Endothelial cell of umbilical vein (primary cell): ENCODE results near the gene COL26A1. TPM values are rescaled to one million over a fixed set of nuclear protein-coding genes. Genes with fewer than 3 reads are reported as not detected.
A peak's percentile ranks its signal among the peaks of the same experiment; 100 is the strongest.

Source experiments
- BruUV-seq: library from RNA; stranded (reverse); fragments of 400-500 nt; replicated peaks from 2 replicates; lab custom pipeline; 2021; lab: Mats Ljungman, UMichigan
- CTCF ChIA-PET: fragments of 300-600, 350-600 bp; sonication (Branson Sonifier 250); formaldehyde crosslinking; loops from one replicate; lab custom pipeline; 2021; ENCODE audit warnings: antibody characterized with exemption, inconsistent platforms; lab: Charles Lee
- POLR2A ChIA-PET: fragments of 300-600, 350-600 bp; sonication (Branson Sonifier 250); formaldehyde crosslinking; loops from one replicate; lab custom pipeline; 2021; ENCODE audit warnings: antibody characterized with exemption, inconsistent platforms; lab: Charles Lee
- DNase-seq: peaks from one replicate; pipeline ENCODE4 v3.0.0-alpha.2; 2011; ENCODE audit warnings: low read depth, low spot score
- FAIRE-seq: peaks from 2 replicates; lab custom pipeline; 2011; peaks lifted over from hg19 to GRCh38; lab: Jason Lieb, UNC
- H2AFZ ChIP-seq: 2 replicates; pipeline ENCODE4 v1.6.0; 2012; ENCODE audit warnings: low read depth, low read length, control low read depth, inconsistent platforms
- H3K27ac ChIP-seq: 2 replicates; pipeline ENCODE4 v1.5.1; 2011; ENCODE audit warnings: low read depth, mild to moderate bottlenecking, control low read depth, low read length, moderate library complexity; ENCODE audit not compliant: insufficient read depth
- H3K27me3 ChIP-seq, 2 experiments: 2 replicates each; pipeline versions ENCODE4 v1.6.0 to v1.6.1; 2011; ENCODE audit warnings: low read length in 2 of 2, mixed read lengths in 1 of 2; ENCODE audit not compliant: control insufficient read depth in 2 of 2, insufficient read depth in 2 of 2
- H3K36me3 ChIP-seq, 2 experiments: 2 replicates in 1 of 2; 3 replicates in 1 of 2; pipeline ENCODE4 v1.5.1; 2011; ENCODE audit warnings: low read length in 2 of 2, mild to moderate bottlenecking in 1 of 2, moderate library complexity in 1 of 2; ENCODE audit not compliant: control insufficient read depth in 2 of 2, insufficient read depth in 2 of 2; ENCODE audit errors: extremely low read depth in 1 of 2
- H3K4me1 ChIP-seq: 3 replicates; pipeline ENCODE4 v1.5.1; 2011; ENCODE audit warnings: mild to moderate bottlenecking, low read length; ENCODE audit not compliant: control insufficient read depth, insufficient read depth; ENCODE audit errors: extremely low read depth
- H3K4me2 ChIP-seq: 2 replicates; pipeline ENCODE4 v1.6.1; 2011; ENCODE audit warnings: low read length, control low read depth, mixed read lengths; ENCODE audit not compliant: insufficient read depth
- H3K4me3 ChIP-seq, 3 experiments: fragments of 200-600 bp in 1 of 3; sonication (generic), shearing (Covaris generic) in 1 of 3; replicated peaks in 1 of 3; 2 replicates each; pipeline ENCODE4 v1.5.1; 2011 to 2016; ENCODE audit warnings: control low read depth in 3 of 3, low read length in 3 of 3, mild to moderate bottlenecking in 2 of 3, inconsistent platforms in 1 of 3, low read depth in 1 of 3, moderate library complexity in 1 of 3; ENCODE audit not compliant: insufficient read depth in 1 of 3
- H3K79me2 ChIP-seq: 2 replicates; pipeline ENCODE4 v1.6.0; 2012; ENCODE audit warnings: low read length, inconsistent platforms; ENCODE audit not compliant: control insufficient read depth, insufficient read depth
- H3K9ac ChIP-seq: replicated peaks from 2 replicates; pipeline ENCODE3; 2011; ENCODE audit warnings: low read length, control low read depth; ENCODE audit not compliant: insufficient read depth; ENCODE audit errors: extremely low read depth
- H3K9me1 ChIP-seq: replicated peaks from 3 replicates; pipeline ENCODE4 v1.6.0; 2011; ENCODE audit warnings: mild to moderate bottlenecking, low read length; ENCODE audit not compliant: control insufficient read depth, insufficient read depth; ENCODE audit errors: extremely low read depth
- H3K9me3 ChIP-seq: replicated peaks from 2 replicates; pipeline ENCODE4 v1.5.1; 2012; ENCODE audit warnings: low read length, inconsistent platforms; ENCODE audit not compliant: control insufficient read depth, insufficient read depth
- H4K20me1 ChIP-seq: replicated peaks from 2 replicates; pipeline ENCODE3; 2011; ENCODE audit warnings: mild to moderate bottlenecking, low read length; ENCODE audit not compliant: control insufficient read depth, insufficient read depth; ENCODE audit errors: extremely low read depth
- CTCF ChIP-seq, 2 donors: IDR thresholded peaks; 1 replicate in 1 of 2; 2 replicates in 1 of 2; pipeline ENCODE4 v1.5.1; 2011; ENCODE audit warnings: low read length in 2 of 2, mild to moderate bottlenecking in 2 of 2, moderate library complexity in 2 of 2, control low read depth in 1 of 2, inconsistent platforms in 1 of 2, low read depth in 1 of 2; ENCODE audit not compliant: insufficient read depth in 1 of 2; ENCODE audit errors: extremely low read depth in 1 of 2
- EZH2 ChIP-seq: IDR thresholded peaks from 2 replicates; pipeline ENCODE4 v1.6.1; 2012; ENCODE audit warnings: borderline replicate concordance, low read depth, mild to moderate bottlenecking, moderate library complexity, low read length, inconsistent platforms; ENCODE audit not compliant: severe bottlenecking
- FOS ChIP-seq: IDR thresholded peaks from 2 replicates; pipeline ENCODE4 v1.6.1; 2011; ENCODE audit warnings: mild to moderate bottlenecking, low read length, moderate library complexity, borderline replicate concordance; ENCODE audit not compliant: insufficient read depth
- GATA2 ChIP-seq: IDR thresholded peaks from 2 replicates; pipeline ENCODE4 v1.7.0; 2011; ENCODE audit warnings: low read depth, mild to moderate bottlenecking, moderate library complexity, mixed read lengths, low read length; ENCODE audit not compliant: insufficient read length, insufficient read depth
- JUN ChIP-seq: IDR thresholded peaks from 2 replicates; pipeline ENCODE4 v1.6.1; 2011; ENCODE audit warnings: borderline replicate concordance, low read depth; ENCODE audit not compliant: insufficient read length, insufficient read depth
- MAX ChIP-seq: IDR thresholded peaks from 2 replicates; pipeline ENCODE4 v1.6.1; 2011; ENCODE audit not compliant: insufficient read depth, insufficient read length
- MYC ChIP-seq: IDR thresholded peaks from one replicate; pipeline ENCODE4 v1.6.1; 2011; ENCODE audit warnings: mild to moderate bottlenecking, low read depth, low read length
- POLR2A ChIP-seq: IDR thresholded peaks from 2 replicates; pipeline ENCODE4 v1.6.1; 2012; ENCODE audit warnings: low read depth, mild to moderate bottlenecking, control low read depth, low read length
- POLR2AphosphoS5 ChIP-seq: IDR thresholded peaks from 2 replicates; pipeline ENCODE4 v1.6.1; 2012; ENCODE audit warnings: low read depth, mild to moderate bottlenecking, control low read depth, low read length, moderate library complexity; ENCODE audit not compliant: insufficient read depth
- dilution Hi-C: fragments of 300-500 bp; cut with MboI; formaldehyde crosslinking; loops from one replicate; pipeline ENCODE4 v1.15.0; 2019; ENCODE audit warnings: low sequenced_read_pairs; ENCODE audit not compliant: extremely low pct_ligation_motif_present
- intact Hi-C: fragments of 100-400 bp; cut with micrococcal nuclease; formaldehyde crosslinking; loops from one replicate; pipeline ENCODE4 v1.10.0; 2022
- polyA plus RNA-seq, 4 experiments: library from polyadenylated mRNA; depleted of rRNA in 3 of 4; stranded (reverse) in 3 of 4; unstranded in 1 of 4; fragments of >200 nt; gene quantifications; 2 replicates each; pipeline versions ENCODE4 v1.2.1 to v1.2.3, GENCODE V29; 2011 to 2012; ENCODE audit warnings: missing spikeins in 1 of 4
- total RNA-seq: library from RNA; stranded (reverse); gene quantifications from 2 replicates; pipeline ENCODE4 v1.2.3, GENCODE V29; 2021

The COL26A1 gene
- total and polyA plus RNA-seq, 2 donors (not counting 3 experiments of a cell fraction or from before 2014, with no cell fraction given) = not detected

- Histone ChIP-seq H3K9me1 (no peaks in the 10 kb centered on the region), H3K4me1 (no peaks in the 10 kb centered on the region), H3K27ac (no peak overlapping the region), H3K36me3 (no peaks in the 10 kb centered on the region), H3K4me2 (no peak overlapping the region), H3K4me3 (no peak overlapping the region), H3K27me3 (peaks cover 2% of the 10 kb centered on the region in 2 experiments), H3K79me2 (no peaks in the 10 kb centered on the region), H4K20me1 (no peaks in the 10 kb centered on the region), H3K9me3 (no peaks in the 10 kb centered on the region), H2AFZ (peak overlapping the region; percentile 2), H3K9ac (no peak overlapping the region)
- intact Hi-C loops = no loop called here
- ChIA-PET CTCF (interaction anchor here (0.6 kb wide), 1 partner anchor 158 kb away, joined by 3 read pairs; no protein-coding TSS in a partner anchor), POLR2A (no interaction called here)
- no TSS peak for BruUV-seq
- DNase-seq (no peak), FAIRE-seq (no peak)
- TF ChIP-seq CTCF (IDR thresholded peaks at IDR 0.05; ENCODE audit: extremely low read depth in 1 of 2, insufficient read depth in 1 of 2, low read depth in 1 of 2, low read length in 2 of 2) = no peak
- TF ChIP-seq EZH2 = no peak
- TF ChIP-seq JUN = no peak
- TF ChIP-seq POLR2AphosphoS5 = no peak
- TF ChIP-seq GATA2 = no peak
- no peak for TF ChIP-seq POLR2A
- TF ChIP-seq FOS = no peak
- no peak for TF ChIP-seq MYC
- no peak for TF ChIP-seq MAX
- dilution Hi-C loops = no loop called here
Observed at GRCh38 chr7:101330011-101330484, 32.6 kb upstream of the COL26A1 start.
